Kidney (tissue), 14 donors: ENCODE measurements around the gene TES. TPM values are rescaled to one million over a fixed set of nuclear protein-coding genes. Genes with fewer than 3 reads are reported as not detected.
"Not testable (repeated sequence)": the region's sequence is repeated elsewhere in the genome, so short reads cannot be mapped to it uniquely, and the experiment has no call there.

Experiments
- DNase-seq, 5 donors: peaks; one replicate each; pipeline ENCODE4 v3.0.0-alpha.2; 2013 to 2020
- FAIRE-seq: peaks from 2 replicates; lab custom pipeline; 2012; peaks lifted over from hg19 to GRCh38; lab: Jason Lieb, UNC
- H3K27ac ChIP-seq, 2 donors: one replicate each; pipeline ENCODE4 v1.7.0; 2013; ENCODE audit warnings: low read depth in 2 of 2, low read length in 2 of 2, inconsistent platforms in 1 of 2
- H3K27me3 ChIP-seq: one replicate; pipeline ENCODE4 v1.7.1; 2013; ENCODE audit warnings: low read length, inconsistent platforms; ENCODE audit not compliant: control insufficient read depth, insufficient read depth
- H3K36me3 ChIP-seq, 3 donors: one replicate each; pipeline versions ENCODE4 v1.7.0 to v1.7.1; 2013; ENCODE audit warnings: low read length in 3 of 3, control low read depth in 1 of 3, inconsistent platforms in 1 of 3; ENCODE audit not compliant: insufficient read depth in 3 of 3, control insufficient read depth in 2 of 3
- H3K4me1 ChIP-seq, 3 donors: one replicate each; pipeline versions ENCODE4 v1.7.0 to v1.7.1; 2013; ENCODE audit warnings: low read length in 3 of 3, inconsistent platforms in 1 of 3, low read depth in 1 of 3; ENCODE audit not compliant: control insufficient read depth in 2 of 3, insufficient read depth in 2 of 3
- H3K4me3 ChIP-seq, 3 donors: one replicate each; pipeline versions ENCODE4 v1.7.0 to v1.8.1; 2013; ENCODE audit warnings: low read length in 3 of 3, control low read depth in 1 of 3, inconsistent platforms in 1 of 3
- H3K9ac ChIP-seq, 3 donors: one replicate each; pipeline versions ENCODE4 v1.7.0 to v1.7.1; 2013; ENCODE audit warnings: low read length in 3 of 3, control low read depth in 1 of 3, inconsistent platforms in 1 of 3
- H3K9me3 ChIP-seq, 3 donors: one replicate each; pipeline versions ENCODE4 v1.7.0 to v1.7.1; 2013; ENCODE audit warnings: low read length in 3 of 3, control low read depth in 1 of 3, inconsistent platforms in 1 of 3; ENCODE audit not compliant: control insufficient read depth in 2 of 3, insufficient read depth in 1 of 3
- CTCF ChIP-seq: IDR thresholded peaks from 3 replicates; pipeline ENCODE4 v1.5.1; 2012; ENCODE audit warnings: mild to moderate bottlenecking, moderate library complexity, borderline replicate concordance; ENCODE audit not compliant: insufficient read depth; ENCODE audit errors: extremely low read depth
- intact Hi-C: fragments of 100-400 bp; cut with DNase I; formaldehyde crosslinking; loops from one replicate; pipeline ENCODE4 v1.11.1; 2022
- polyA plus RNA-seq: library from polyadenylated mRNA; stranded (reverse); fragments of 350-450 nt; fragmentation: Illumina TruSeq; extraction: RNeasy Lipid Tissue Mini Kit (QIAGEN cat#74804); gene quantifications from one replicate; pipeline ENCODE4 v1.2.3, GENCODE V29; 2014; ENCODE audit warnings: low read depth, low replicate concordance; ENCODE audit not compliant: insufficient read depth
- total RNA-seq: library from RNA; stranded (reverse); fragmentation: NEBNext Ultra II Directional; extraction: Animal tissue kit (Norgen Biotek cat#: 25700); gene quantifications from one replicate; pipeline ENCODE4 v1.2.1, GENCODE V29; 2021
- donor health status: control.
- donor health status: control.
- donor health status: control.
- donor health status: control.
- donor health status: control.
- donor health status: DM: yes; HTN: yes; CAD: no.
- donor health status: Normal renal cell carcinoma (clear cell type).

Gene TES
- total and polyA plus RNA-seq, 2 donors from 2014 or later: 21.5 to 108 TPM

DNA sequence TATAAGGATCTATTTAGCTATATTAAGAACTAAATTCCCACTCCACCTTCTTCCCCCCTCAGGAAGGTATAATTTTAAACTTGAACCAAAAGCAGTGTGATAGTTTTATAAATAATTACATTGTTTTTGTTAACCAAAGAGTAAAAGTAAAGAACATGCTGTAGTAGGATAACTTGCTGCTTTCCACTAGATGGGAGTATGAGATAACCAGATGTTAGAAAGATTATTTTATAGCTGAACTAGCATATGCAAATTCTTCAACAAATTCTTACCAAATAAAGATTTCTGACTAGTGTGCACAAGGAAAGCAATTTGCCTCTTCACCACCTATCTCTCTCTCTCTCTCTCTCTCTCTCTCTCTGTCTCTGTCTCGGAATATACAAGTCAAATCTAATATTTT lies 31.8 kb downstream of the TES start:
- no peak for TF ChIP-seq CTCF
- H3K27ac ChIP-seq: no peak overlapping the region
- no peak overlapping the region for H3K9ac ChIP-seq
- intact Hi-C loops: no loop called here
- no peaks in the 10 kb centered on the region for H3K36me3 ChIP-seq
- FAIRE-seq: no peak
- no peaks in the 10 kb centered on the region for H3K4me1 ChIP-seq
- no peaks in the 10 kb centered on the region for H3K9me3 ChIP-seq
- no peak overlapping the region for H3K4me3 ChIP-seq
- H3K27me3 ChIP-seq: no peaks in the 10 kb centered on the region
- DNase-seq: no peak

- H3K4me3 ChIP-seq: no peak overlapping the region
- intact Hi-C loops: no loop called here
- TF ChIP-seq CTCF: no peak
- no peaks in the 10 kb centered on the region for H3K27me3 ChIP-seq
- no peaks in the 10 kb centered on the region for H3K36me3 ChIP-seq
- no peaks in the 10 kb centered on the region for H3K9me3 ChIP-seq
- no peak overlapping the region for H3K9ac ChIP-seq
- FAIRE-seq (no peak), DNase-seq (no peak)
- no peaks in the 10 kb centered on the region for H3K4me1 ChIP-seq
- H3K27ac ChIP-seq: no peak overlapping the region
These were observed 32.4 kb downstream of the TES start for GRCh38 chr7:116242759-116243158.

GRCh38 chr7:116244803-116245202 lies 34.5 kb downstream of the TES start:
- H3K4me3 ChIP-seq, H3K4me1 ChIP-seq, FAIRE-seq, intact Hi-C loops, H3K36me3 ChIP-seq, H3K27ac ChIP-seq, H3K27me3 ChIP-seq, H3K9me3 ChIP-seq, H3K9ac ChIP-seq, DNase-seq: not testable (repeated sequence)

- Histone ChIP-seq H3K36me3 (no peaks in the 10 kb centered on the region), H3K4me1 (no peaks in the 10 kb centered on the region), H3K9ac (no peak overlapping the region), H3K4me3 (no peak overlapping the region), H3K9me3 (no peaks in the 10 kb centered on the region), H3K27ac (no peak overlapping the region), H3K27me3 (no peaks in the 10 kb centered on the region)
- FAIRE-seq: no peak
- DNase-seq: no peak
- intact Hi-C loops: no loop called here
- TF ChIP-seq CTCF: no peak
These were observed 36.0 kb downstream of the TES start for GRCh38 chr7:116246357-116246756.
